ENCODE measurements around the gene FAIM2.
A peak's percentile ranks its signal among the peaks of the same experiment; 100 is the strongest.

FAIM2 gene

DNA sequence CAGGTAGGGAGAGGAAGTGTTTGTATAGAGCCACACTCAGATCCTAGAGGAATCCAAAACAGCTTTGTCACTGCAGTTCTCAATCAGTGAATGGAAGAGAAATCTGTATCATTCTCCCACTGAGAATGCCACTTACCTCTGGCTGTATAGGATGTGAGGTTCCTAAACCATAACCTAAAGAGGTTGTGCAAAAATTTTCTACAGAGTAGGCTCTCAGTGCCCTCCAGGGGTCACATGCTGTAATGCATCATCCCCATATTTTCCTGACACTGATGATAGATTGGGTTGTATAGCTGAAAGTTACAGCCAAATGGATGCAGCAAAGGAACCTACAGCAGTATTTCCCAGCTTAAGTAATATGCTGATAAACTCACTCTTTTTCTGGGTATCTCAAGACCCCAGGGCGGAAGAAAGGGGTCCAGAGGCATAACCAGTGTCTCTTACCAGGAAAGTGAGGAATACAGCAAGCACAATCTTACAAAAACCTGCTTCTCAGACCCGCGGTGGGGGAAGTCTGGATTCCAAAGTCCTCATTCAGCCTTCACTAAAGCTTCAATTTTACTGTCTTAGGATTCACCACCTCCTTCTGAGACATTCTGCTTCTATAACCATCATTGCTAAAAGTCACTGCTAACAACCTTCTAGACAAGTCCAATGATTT lies 64.6 kb downstream of the FAIM2 start (continued):
- TF ChIP-seq PRDM1 (tag by site-specific recombination; IDR thresholded peaks at IDR 0.05), result peak; percentile 66
- TF ChIP-seq ZNF416 (tag by site-specific recombination; IDR thresholded peaks at IDR 0.05), result no peak
- 0 out of 2 replicates have a peak, but pooled peaks have one; percentile 15 for TF ChIP-seq SP7 (tag by site-specific recombination; IDR thresholded peaks at IDR 0.05)
- TF ChIP-seq ZNF654 (tag by site-specific recombination; IDR thresholded peaks at IDR 0.05; ENCODE audit: low read depth), result peak; percentile 76
- peak; percentile 72 for TF ChIP-seq ZNF660 (tag by site-specific recombination; IDR thresholded peaks at IDR 0.05)
- TF ChIP-seq, protein P1, sequence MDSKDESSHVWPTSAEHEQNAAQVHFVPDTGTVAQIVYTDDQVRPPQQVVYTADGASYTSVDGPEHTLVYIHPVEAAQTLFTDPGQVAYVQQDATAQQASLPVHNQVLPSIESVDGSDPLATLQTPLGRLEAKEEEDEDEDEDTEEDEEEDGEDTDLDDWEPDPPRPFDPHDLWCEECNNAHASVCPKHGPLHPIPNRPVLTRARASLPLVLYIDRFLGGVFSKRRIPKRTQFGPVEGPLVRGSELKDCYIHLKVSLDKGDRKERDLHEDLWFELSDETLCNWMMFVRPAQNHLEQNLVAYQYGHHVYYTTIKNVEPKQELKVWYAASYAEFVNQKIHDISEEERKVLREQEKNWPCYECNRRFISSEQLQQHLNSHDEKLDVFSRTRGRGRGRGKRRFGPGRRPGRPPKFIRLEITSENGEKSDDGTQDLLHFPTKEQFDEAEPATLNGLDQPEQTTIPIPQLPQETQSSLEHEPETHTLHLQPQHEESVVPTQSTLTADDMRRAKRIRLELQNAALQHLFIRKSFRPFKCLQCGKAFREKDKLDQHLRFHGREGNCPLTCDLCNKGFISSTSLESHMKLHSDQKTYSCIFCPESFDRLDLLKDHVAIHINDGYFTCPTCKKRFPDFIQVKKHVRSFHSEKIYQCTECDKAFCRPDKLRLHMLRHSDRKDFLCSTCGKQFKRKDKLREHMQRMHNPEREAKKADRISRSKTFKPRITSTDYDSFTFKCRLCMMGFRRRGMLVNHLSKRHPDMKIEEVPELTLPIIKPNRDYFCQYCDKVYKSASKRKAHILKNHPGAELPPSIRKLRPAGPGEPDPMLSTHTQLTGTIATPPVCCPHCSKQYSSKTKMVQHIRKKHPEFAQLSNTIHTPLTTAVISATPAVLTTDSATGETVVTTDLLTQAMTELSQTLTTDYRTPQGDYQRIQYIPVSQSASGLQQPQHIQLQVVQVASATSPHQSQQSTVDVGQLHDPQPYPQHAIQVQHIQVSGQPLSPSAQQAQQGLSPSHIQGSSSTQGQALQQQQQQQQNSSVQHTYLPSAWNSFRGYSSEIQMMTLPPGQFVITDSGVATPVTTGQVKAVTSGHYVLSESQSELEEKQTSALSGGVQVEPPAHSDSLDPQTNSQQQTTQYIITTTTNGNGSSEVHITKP (tag by site-specific recombination; IDR thresholded peaks at IDR 0.05), result peak; percentile 50; the same call in 1 of the 2 replicates

DNA sequence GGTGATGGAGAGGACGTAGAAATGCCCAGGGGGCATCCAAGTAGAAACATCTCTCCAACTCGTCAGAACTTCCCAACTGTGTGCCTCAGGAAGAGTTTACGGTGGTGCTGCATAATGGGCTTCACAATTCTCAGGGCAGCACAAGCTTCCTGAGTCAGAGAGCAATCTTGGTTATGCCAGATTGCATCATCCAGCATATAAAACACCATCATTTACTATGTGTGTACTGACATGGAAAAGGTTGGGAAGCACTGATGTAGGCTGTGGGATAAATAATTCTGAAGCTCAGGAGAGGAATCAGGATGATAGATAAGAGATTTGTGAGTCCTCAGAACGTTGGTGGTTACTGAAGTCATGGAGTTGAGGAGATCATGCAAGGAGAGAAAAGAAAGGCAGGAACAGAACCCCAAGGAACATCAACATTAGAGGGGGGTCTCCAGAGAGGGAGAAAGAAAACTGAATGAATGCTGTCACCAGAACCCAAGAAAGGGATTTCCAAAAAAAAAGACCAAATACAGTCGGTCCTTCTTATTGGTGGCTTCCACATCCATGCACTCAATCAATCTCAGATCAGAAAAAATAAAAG lies 70.8 kb downstream of the FAIM2 start:
- ChIA-PET POLR2A (no interaction called here), CTCF (interaction anchor here (0.6 to 0.7 kb wide), 3 partner anchors 55 to 236 kb away, joined by 3 read pairs; no protein-coding TSS in a partner anchor)
- Histone ChIP-seq H3K4me1 (ENCODE audit: control insufficient read depth, insufficient read depth, low read length) (peaks cover 10% of the 10 kb centered on the region), H3K27ac (ENCODE audit: extremely low read depth, low read depth, low read length) (no peak overlapping the region; the same call in 1 of the 2 replicates), H3K36me3 (ENCODE audit: control insufficient read depth in 2 of 2, insufficient read depth in 1 of 2, low read length in 2 of 2) (no peaks in the 10 kb centered on the region), H3K9me3 (ENCODE audit: control insufficient read depth, insufficient read depth, low read depth, low read length) (no peaks in the 10 kb centered on the region), H3K4me3 (ENCODE audit: low read depth, low read length) (no peak overlapping the region)
- TF ChIP-seq ZNF335 (tag by site-specific recombination; conservative IDR thresholded peaks at IDR 0.05), result peak; percentile 56
- TF ChIP-seq, protein P2, sequence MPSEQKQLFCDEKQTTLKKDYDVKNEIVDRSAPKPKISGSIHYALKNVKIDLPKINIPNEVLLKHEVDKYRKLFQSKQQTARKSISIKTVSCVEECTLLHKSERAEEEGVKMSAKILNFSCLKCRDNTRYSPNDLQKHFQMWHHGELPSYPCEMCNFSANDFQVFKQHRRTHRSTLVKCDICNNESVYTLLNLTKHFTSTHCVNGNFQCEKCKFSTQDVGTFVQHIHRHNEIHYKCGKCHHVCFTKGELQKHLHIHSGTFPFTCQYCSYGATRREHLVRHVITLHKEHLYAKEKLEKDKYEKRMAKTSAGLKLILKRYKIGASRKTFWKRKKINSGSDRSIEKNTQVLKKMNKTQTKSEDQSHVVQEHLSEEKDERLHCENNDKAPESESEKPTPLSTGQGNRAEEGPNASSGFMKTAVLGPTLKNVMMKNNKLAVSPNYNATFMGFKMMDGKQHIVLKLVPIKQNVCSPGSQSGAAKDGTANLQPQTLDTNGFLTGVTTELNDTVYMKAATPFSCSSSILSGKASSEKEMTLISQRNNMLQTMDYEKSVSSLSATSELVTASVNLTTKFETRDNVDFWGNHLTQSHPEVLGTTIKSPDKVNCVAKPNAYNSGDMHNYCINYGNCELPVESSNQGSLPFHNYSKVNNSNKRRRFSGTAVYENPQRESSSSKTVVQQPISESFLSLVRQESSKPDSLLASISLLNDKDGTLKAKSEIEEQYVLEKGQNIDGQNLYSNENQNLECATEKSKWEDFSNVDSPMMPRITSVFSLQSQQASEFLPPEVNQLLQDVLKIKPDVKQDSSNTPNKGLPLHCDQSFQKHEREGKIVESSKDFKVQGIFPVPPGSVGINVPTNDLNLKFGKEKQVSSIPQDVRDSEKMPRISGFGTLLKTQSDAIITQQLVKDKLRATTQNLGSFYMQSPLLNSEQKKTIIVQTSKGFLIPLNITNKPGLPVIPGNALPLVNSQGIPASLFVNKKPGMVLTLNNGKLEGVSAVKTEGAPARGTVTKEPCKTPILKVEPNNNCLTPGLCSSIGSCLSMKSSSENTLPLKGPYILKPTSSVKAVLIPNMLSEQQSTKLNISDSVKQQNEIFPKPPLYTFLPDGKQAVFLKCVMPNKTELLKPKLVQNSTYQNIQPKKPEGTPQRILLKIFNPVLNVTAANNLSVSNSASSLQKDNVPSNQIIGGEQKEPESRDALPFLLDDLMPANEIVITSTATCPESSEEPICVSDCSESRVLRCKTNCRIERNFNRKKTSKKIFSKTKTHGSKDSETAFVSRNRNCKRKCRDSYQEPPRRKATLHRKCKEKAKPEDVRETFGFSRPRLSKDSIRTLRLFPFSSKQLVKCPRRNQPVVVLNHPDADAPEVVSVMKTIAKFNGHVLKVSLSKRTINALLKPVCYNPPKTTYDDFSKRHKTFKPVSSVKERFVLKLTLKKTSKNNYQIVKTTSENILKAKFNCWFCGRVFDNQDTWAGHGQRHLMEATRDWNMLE (tag by site-specific recombination; conservative IDR thresholded peaks at IDR 0.05; ENCODE audit: low read depth), result peak; percentile 62; the same call in 1 of the 2 replicates
- TF ChIP-seq, protein P3, sequence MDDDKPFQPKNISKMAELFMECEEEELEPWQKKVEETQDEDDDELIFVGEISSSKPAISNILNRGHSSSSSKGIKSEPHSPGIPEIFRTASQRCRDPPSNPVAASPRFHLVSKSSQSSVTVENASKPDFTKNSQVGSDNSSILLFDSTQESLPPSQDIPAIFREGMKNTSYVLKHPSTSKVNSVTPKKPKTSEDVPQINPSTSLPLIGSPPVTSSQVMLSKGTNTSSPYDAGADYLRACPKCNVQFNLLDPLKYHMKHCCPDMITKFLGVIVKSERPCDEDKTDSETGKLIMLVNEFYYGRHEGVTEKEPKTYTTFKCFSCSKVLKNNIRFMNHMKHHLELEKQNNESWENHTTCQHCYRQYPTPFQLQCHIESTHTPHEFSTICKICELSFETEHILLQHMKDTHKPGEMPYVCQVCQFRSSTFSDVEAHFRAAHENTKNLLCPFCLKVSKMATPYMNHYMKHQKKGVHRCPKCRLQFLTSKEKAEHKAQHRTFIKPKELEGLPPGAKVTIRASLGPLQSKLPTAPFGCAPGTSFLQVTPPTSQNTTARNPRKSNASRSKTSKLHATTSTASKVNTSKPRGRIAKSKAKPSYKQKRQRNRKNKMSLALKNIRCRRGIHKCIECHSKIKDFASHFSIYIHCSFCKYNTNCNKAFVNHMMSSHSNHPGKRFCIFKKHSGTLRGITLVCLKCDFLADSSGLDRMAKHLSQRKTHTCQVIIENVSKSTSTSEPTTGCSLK (tag by site-specific recombination; IDR thresholded peaks at IDR 0.05), result no peak
- peak; percentile 64; the same call in 1 of the 2 replicates for TF ChIP-seq IKZF3 (tag by site-specific recombination; IDR thresholded peaks at IDR 0.05)
- TF ChIP-seq, protein P4, sequence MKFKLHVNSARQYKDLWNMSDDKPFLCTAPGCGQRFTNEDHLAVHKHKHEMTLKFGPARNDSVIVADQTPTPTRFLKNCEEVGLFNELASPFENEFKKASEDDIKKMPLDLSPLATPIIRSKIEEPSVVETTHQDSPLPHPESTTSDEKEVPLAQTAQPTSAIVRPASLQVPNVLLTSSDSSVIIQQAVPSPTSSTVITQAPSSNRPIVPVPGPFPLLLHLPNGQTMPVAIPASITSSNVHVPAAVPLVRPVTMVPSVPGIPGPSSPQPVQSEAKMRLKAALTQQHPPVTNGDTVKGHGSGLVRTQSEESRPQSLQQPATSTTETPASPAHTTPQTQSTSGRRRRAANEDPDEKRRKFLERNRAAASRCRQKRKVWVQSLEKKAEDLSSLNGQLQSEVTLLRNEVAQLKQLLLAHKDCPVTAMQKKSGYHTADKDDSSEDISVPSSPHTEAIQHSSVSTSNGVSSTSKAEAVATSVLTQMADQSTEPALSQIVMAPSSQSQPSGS (tag by site-specific recombination; IDR thresholded peaks at IDR 0.05; ENCODE audit: low read depth), result peak; percentile 50; the same call in 1 of the 2 replicates
- no peak for TF ChIP-seq HOXC10 (CRISPR knock-in tag; IDR thresholded peaks at IDR 0.05)
- TF ChIP-seq ZNF311 (tag by site-specific recombination; IDR thresholded peaks at IDR 0.05; ENCODE audit: borderline replicate concordance), result no peak
- peak; percentile 80 for TF ChIP-seq ZBTB20 (tag by site-specific recombination; IDR thresholded peaks at IDR 0.05)
- no peak; the same call in 1 of the 2 replicates for TF ChIP-seq ZNF2 (tag by site-specific recombination; IDR thresholded peaks at IDR 0.05)
- 0 out of 2 replicates have a peak, but pooled peaks have one; percentile 45 for TF ChIP-seq ZNF366 (tag by site-specific recombination; conservative IDR thresholded peaks at IDR 0.05)
- TF ChIP-seq KLF1 (tag by site-specific recombination; IDR thresholded peaks at IDR 0.05), result no peak
- TF ChIP-seq ZNF621 (tag by site-specific recombination; IDR thresholded peaks at IDR 0.05), result no peak
- TF ChIP-seq, protein P5, sequence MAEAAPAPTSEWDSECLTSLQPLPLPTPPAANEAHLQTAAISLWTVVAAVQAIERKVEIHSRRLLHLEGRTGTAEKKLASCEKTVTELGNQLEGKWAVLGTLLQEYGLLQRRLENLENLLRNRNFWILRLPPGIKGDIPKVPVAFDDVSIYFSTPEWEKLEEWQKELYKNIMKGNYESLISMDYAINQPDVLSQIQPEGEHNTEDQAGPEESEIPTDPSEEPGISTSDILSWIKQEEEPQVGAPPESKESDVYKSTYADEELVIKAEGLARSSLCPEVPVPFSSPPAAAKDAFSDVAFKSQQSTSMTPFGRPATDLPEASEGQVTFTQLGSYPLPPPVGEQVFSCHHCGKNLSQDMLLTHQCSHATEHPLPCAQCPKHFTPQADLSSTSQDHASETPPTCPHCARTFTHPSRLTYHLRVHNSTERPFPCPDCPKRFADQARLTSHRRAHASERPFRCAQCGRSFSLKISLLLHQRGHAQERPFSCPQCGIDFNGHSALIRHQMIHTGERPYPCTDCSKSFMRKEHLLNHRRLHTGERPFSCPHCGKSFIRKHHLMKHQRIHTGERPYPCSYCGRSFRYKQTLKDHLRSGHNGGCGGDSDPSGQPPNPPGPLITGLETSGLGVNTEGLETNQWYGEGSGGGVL (tag by site-specific recombination; IDR thresholded peaks at IDR 0.05), result peak; percentile 37
- 0 out of 2 replicates have a peak, but pooled peaks have one; percentile 57 for TF ChIP-seq ZNF324 (tag by site-specific recombination; IDR thresholded peaks at IDR 0.05)

Data from HEK293 (cell line).